ENCODE results near the gene PDE4B.
"Not testable (repeated sequence)": the region's sequence is repeated elsewhere in the genome, so short reads cannot be mapped to it uniquely, and the experiment has no call there.

Gene PDE4B

GRCh38 chr1:65965112-65965996 is 172.7 kb downstream of the PDE4B start:
- Mint-ChIP-seq H3K27ac (no peak overlapping the region), H3K27me3 (peaks cover 3% of the 10 kb centered on the region), H3K4me3 (no peak overlapping the region), H3K9me3 (no peaks in the 10 kb centered on the region), H3K36me3 (ENCODE audit: low read depth) (no peaks in the 10 kb centered on the region), H3K4me1 (ENCODE audit: low read depth) (no peaks in the 10 kb centered on the region)

GRCh38 chr1:65967492-65967891 is 174.8 kb downstream of the PDE4B start:
- H3K36me3 Mint-ChIP-seq (ENCODE audit: low read depth); H3K27ac Mint-ChIP-seq; H3K27me3 Mint-ChIP-seq; H3K9me3 Mint-ChIP-seq; H3K4me3 Mint-ChIP-seq; H3K4me1 Mint-ChIP-seq (ENCODE audit: low read depth): not testable (repeated sequence)

DNA sequence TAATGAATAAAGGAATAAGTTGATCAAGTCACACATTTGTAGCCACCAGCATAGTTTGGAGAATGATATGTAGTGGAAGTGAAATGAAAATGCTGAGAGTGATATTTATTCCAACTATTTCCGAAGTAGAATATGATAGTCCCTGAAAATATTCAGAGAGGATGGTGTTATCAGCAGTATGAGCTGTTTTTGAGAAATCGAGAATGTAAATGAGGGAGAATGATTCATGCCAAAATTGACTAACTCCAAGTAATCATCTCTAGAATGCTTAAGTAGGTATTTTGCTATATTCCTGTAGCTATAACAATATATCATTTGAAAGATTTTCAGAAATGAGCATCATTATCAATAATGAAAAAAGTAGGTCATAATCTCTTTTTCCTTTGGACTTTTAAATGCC is 178.9 kb downstream of the PDE4B start:
- Mint-ChIP-seq H3K4me1 (ENCODE audit: low read depth) (no peaks in the 10 kb centered on the region), H3K9me3 (peaks cover 12% of the 10 kb centered on the region), H3K27ac (no peak overlapping the region), H3K4me3 (no peak overlapping the region), H3K36me3 (ENCODE audit: low read depth) (no peaks in the 10 kb centered on the region), H3K27me3 (peaks cover 5% of the 10 kb centered on the region)

DNA sequence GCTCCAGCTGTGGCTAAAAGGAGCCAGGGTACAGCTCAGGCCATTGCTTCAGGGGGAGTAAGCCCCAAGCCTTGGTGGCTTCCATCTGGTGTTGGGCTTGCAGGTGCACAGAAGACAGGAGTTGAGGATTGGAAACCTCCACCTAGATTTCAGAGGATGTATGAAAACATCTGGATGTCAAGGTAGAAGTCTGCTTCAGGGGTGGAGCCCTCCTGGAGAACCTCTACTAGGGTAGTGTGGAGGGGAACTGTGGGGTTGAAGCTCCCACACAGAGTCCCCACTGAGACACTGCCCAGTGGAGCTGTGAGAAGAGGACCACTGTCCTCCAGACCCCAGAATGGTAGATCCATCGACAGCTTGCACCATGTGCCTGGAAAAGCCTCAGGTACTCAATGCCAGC is 183.0 kb downstream of the PDE4B start:
- Mint-ChIP-seq H3K9me3 (peaks cover 19% of the 10 kb centered on the region), H3K4me1 (ENCODE audit: low read depth) (no peaks in the 10 kb centered on the region), H3K27me3 (peaks cover 16% of the 10 kb centered on the region), H3K4me3 (no peak overlapping the region), H3K36me3 (ENCODE audit: low read depth) (no peaks in the 10 kb centered on the region), H3K27ac (no peak overlapping the region)

DNA sequence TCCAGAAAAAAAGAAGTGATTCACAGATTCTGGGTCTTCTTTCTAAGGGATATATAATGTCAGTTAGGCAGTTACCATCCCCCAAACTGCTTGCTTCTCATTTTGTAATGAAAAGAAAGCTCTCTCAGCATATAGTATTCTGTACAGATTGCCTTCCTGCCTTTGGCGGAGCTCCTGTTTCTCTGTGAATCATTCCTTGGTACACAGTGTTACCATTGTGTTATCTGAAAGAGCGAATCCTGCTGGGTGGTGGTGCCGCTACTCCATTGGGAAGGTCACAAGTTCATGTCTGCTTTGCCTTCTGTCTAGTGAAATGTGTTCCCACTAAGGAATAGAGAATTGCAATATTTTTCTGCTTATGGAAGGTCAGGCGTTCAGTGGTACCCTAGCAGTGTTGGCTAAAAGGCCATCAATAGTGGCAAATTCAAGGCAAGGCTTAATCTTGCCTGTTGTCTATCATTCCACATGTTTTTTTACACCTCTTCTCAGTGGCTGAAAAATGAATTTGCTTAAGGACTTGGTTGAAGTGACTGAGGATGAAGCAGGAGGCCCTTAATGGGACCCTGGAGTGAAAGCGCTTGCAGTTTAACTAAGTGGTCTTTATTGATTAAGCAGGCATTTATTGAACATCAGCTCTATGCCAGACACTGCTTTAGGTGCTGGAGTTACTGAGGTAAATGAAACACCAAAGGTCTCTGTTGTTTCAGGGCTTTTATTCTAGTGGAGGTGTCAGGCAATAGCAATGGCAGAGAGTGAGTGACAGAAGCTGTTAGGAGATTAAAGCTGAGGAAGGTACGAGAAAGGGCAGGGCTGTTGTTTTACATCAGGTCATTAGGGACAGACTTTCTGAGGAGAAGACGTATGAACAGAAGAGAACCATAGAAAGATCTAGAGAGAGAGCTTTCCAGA is 186.7 kb downstream of the PDE4B start:
- no peak overlapping the region for H3K27ac Mint-ChIP-seq
- H3K4me1 Mint-ChIP-seq (ENCODE audit: low read depth), result no peaks in the 10 kb centered on the region
- peaks cover 19% of the 10 kb centered on the region for H3K9me3 Mint-ChIP-seq
- H3K4me3 Mint-ChIP-seq, result no peak overlapping the region
- H3K36me3 Mint-ChIP-seq (ENCODE audit: low read depth), result no peaks in the 10 kb centered on the region
- H3K27me3 Mint-ChIP-seq, result peaks cover 28% of the 10 kb centered on the region

DNA sequence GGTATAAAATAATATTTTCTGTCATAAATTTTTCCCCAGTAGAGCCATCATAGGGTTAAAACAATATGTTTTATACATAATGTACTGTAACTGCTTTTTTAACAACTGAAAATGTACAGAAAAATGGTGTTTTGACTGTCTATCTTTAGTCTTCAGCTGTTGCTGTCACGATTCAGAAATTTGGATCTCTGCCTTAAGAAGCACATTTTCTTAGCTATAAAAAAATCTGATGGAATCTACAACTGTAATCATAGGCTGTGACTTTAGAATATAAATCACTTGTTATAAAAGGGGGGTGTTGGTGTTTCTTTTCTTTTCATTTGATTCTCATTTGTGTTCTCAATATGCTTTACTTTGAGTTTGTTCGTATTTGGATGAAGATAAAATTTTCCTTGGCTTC is 187.5 kb downstream of the PDE4B start:
- no peak overlapping the region for H3K4me3 Mint-ChIP-seq
- no peaks in the 10 kb centered on the region for H3K4me1 Mint-ChIP-seq (ENCODE audit: low read depth)
- H3K36me3 Mint-ChIP-seq (ENCODE audit: low read depth), result no peaks in the 10 kb centered on the region
- peaks cover 10% of the 10 kb centered on the region for H3K9me3 Mint-ChIP-seq
- no peak overlapping the region for H3K27ac Mint-ChIP-seq
- peaks cover 28% of the 10 kb centered on the region for H3K27me3 Mint-ChIP-seq

DNA sequence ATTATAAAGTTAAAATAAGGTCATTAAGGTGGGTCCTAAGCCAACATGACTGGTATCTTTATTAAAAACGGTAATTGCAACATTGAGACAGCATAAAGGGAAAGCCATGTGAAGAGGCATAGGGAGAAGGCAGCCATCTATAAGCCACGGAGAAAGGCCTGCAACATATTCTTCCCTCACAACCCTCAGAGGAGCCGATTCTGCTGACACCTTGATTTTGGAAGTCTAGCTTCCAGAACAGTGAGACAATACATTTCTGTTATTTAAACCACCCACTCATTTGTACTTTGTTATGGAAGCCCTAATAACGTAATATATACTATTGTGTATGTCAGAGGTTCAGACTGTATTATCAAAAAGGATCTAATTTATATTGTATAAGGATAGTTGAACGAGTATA is 190.8 kb downstream of the PDE4B start:
- no peaks in the 10 kb centered on the region for H3K9me3 Mint-ChIP-seq
- H3K27me3 Mint-ChIP-seq, result peaks cover 32% of the 10 kb centered on the region
- no peaks in the 10 kb centered on the region for H3K36me3 Mint-ChIP-seq (ENCODE audit: low read depth)
- no peak overlapping the region for H3K4me3 Mint-ChIP-seq
- H3K4me1 Mint-ChIP-seq (ENCODE audit: low read depth), result no peaks in the 10 kb centered on the region
- no peak overlapping the region for H3K27ac Mint-ChIP-seq

- no peak overlapping the region for H3K27ac Mint-ChIP-seq
- H3K27me3 Mint-ChIP-seq, result peaks cover 17% of the 10 kb centered on the region
- no peaks in the 10 kb centered on the region for H3K9me3 Mint-ChIP-seq
- H3K4me3 Mint-ChIP-seq, result no peak overlapping the region
- H3K4me1 Mint-ChIP-seq (ENCODE audit: low read depth), result no peaks in the 10 kb centered on the region
- no peaks in the 10 kb centered on the region for H3K36me3 Mint-ChIP-seq (ENCODE audit: low read depth)
Observed at GRCh38 chr1:65985393-65986066, 192.8 kb downstream of the PDE4B start.

DNA sequence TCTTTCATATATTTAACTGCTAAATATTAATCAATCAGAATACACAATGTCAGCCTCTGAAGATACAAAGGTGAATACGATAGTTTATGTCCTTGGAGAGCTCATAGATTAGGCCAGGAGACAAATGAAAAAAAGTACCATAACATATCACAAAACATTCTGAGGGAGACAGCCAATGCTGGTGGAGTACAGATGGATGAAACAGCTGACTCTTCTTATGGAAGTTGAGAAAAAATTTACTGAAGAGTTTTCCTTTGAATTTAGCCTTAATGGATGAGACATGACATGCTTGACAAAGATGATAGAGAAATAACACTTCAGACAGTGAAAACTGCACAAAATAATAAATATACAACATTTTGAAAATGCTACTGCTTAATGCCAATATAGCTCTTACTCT is 193.5 kb downstream of the PDE4B start:
- Mint-ChIP-seq H3K9me3 (no peaks in the 10 kb centered on the region), H3K27ac (no peak overlapping the region), H3K27me3 (peaks cover 17% of the 10 kb centered on the region), H3K36me3 (ENCODE audit: low read depth) (no peaks in the 10 kb centered on the region), H3K4me3 (no peak overlapping the region), H3K4me1 (ENCODE audit: low read depth) (no peaks in the 10 kb centered on the region)

DNA sequence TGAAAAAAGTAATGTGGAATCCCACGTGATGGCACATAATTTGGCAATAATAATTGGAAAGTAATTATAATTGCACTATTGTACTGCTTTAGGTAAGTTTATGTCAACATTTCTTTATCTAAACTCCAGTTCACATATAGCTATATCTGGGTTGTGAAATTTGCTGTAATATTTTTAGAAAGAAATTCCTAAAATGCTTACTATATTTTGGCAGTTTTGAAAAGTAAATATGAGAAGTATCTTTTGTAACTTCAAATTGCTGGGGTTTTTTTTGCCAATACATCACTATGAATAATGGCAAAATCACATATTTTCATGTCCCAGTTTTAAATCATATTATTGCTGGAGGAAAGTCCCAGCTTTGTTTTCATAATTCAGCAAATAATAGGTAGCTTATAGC is 197.5 kb downstream of the PDE4B start:
- H3K27ac Mint-ChIP-seq, result no peak overlapping the region
- no peaks in the 10 kb centered on the region for H3K36me3 Mint-ChIP-seq (ENCODE audit: low read depth)
- H3K9me3 Mint-ChIP-seq, result no peaks in the 10 kb centered on the region
- H3K27me3 Mint-ChIP-seq, result peaks cover 3% of the 10 kb centered on the region
- no peaks in the 10 kb centered on the region for H3K4me1 Mint-ChIP-seq (ENCODE audit: low read depth)
- H3K4me3 Mint-ChIP-seq, result no peak overlapping the region

GRCh38 chr1:65991694-65992093 is 199.0 kb downstream of the PDE4B start:
- no peak overlapping the region for H3K4me3 Mint-ChIP-seq
- H3K27ac Mint-ChIP-seq, result no peak overlapping the region
- peaks cover 9% of the 10 kb centered on the region for H3K27me3 Mint-ChIP-seq
- H3K36me3 Mint-ChIP-seq (ENCODE audit: low read depth), result no peaks in the 10 kb centered on the region
- no peaks in the 10 kb centered on the region for H3K9me3 Mint-ChIP-seq
- H3K4me1 Mint-ChIP-seq (ENCODE audit: low read depth), result no peaks in the 10 kb centered on the region

GRCh38 chr1:65992165-65992821 is 199.6 kb downstream of the PDE4B start:
- no peak overlapping the region for H3K4me3 Mint-ChIP-seq
- H3K27me3 Mint-ChIP-seq, result peaks cover 7% of the 10 kb centered on the region
- H3K27ac Mint-ChIP-seq, result no peak overlapping the region
- H3K4me1 Mint-ChIP-seq (ENCODE audit: low read depth), result no peaks in the 10 kb centered on the region
- no peaks in the 10 kb centered on the region for H3K36me3 Mint-ChIP-seq (ENCODE audit: low read depth)
- H3K9me3 Mint-ChIP-seq, result no peaks in the 10 kb centered on the region

DNA sequence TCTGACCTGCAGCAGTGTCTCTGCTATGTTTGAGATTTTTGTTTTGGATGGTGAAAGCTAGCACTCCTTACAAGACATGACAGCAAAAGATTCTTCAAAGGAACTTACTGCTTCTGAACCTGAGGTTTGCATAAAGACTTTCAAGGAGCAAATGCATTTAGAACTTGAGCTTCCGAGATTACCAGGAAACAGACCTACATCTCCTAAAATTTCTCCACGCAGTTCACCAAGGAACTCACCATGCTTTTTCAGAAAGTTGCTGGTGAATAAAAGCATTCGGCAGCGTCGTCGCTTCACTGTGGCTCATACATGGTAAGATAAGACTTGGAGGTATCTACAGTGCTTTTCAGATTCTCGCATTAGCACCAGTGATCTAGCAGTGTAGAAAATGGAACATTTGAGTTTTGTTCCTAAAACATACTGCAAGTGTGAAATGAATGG is 200.2 kb downstream of the PDE4B start:
- H3K4me3 Mint-ChIP-seq, result no peak overlapping the region
- H3K27me3 Mint-ChIP-seq, result peaks cover 11% of the 10 kb centered on the region
- H3K36me3 Mint-ChIP-seq (ENCODE audit: low read depth), result no peaks in the 10 kb centered on the region
- no peaks in the 10 kb centered on the region for H3K9me3 Mint-ChIP-seq
- H3K4me1 Mint-ChIP-seq (ENCODE audit: low read depth), result no peaks in the 10 kb centered on the region
- no peak overlapping the region for H3K27ac Mint-ChIP-seq

- Mint-ChIP-seq H3K9me3 (no peaks in the 10 kb centered on the region), H3K27me3 (peaks cover 18% of the 10 kb centered on the region), H3K4me3 (no peak overlapping the region), H3K27ac (no peak overlapping the region), H3K4me1 (ENCODE audit: low read depth) (no peaks in the 10 kb centered on the region), H3K36me3 (ENCODE audit: low read depth) (no peaks in the 10 kb centered on the region)
Observed at GRCh38 chr1:65994223-65994622, 201.5 kb downstream of the PDE4B start.

All from stimulated activated naive CD8-positive, alpha-beta T cell treated with anti-CD3 and anti-CD28 coated beads, Interleukin-15, Interleukin-2, amounts not matched to agents 100 ng/mL and 50 ng/mL, for 24 hours (primary cell).